Measurements from ENCODE around the gene PDE11A. TPM values are rescaled to one million over a fixed set of nuclear protein-coding genes. Genes with fewer than 3 reads are reported as not detected.

Gene PDE11A
- total and polyA plus RNA-seq, 2 experiments from 2014 or later = 0.08 to 0.73 TPM

DNA sequence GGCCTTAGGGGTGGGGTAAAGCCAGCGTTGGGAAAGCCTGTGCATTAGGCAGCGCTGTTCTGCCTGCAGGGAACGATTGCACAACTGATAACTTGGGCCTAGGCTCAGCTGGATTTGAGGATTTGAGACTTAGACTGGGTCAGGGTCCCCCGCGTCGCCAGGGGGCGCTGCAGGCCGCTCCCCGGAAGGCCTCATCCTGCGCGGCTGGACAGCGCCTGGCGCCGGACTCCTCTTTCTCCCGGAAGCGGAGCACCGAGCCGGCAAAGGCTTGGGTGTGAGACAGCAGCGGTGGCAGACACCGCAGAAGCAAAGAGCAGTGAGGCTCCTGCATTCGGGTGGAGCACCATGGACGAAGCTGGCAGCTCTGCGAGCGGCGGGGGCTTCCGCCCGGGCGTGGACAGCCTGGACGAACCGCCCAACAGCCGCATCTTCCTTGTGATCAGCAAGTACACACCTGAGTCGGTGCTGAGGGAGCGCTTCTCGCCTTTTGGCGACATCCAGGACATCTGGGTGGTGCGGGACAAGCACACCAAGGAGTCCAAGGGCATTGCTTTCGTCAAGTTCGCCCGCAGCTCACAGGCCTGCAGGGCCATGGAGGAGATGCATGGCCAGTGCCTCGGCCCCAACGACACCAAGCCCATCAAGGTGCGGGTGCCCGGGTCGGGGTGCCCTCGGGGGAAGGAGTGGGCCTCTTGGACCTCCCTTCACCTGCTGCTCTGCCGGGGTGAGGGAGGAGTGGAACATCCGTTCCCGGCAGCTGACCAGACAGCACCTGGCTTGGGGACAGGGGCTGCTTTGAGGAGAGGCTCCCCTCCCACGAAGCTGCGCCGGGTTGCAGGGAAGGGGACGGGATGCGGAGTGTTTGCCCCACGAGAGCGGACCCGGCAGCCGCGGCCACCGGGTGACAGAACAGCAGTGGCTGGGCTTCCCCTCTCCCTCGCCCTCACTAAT is 39.9 kb upstream of the PDE11A start, which contains the start of gene RBM45 (continued):
- TF ChIP-seq, protein P1, sequence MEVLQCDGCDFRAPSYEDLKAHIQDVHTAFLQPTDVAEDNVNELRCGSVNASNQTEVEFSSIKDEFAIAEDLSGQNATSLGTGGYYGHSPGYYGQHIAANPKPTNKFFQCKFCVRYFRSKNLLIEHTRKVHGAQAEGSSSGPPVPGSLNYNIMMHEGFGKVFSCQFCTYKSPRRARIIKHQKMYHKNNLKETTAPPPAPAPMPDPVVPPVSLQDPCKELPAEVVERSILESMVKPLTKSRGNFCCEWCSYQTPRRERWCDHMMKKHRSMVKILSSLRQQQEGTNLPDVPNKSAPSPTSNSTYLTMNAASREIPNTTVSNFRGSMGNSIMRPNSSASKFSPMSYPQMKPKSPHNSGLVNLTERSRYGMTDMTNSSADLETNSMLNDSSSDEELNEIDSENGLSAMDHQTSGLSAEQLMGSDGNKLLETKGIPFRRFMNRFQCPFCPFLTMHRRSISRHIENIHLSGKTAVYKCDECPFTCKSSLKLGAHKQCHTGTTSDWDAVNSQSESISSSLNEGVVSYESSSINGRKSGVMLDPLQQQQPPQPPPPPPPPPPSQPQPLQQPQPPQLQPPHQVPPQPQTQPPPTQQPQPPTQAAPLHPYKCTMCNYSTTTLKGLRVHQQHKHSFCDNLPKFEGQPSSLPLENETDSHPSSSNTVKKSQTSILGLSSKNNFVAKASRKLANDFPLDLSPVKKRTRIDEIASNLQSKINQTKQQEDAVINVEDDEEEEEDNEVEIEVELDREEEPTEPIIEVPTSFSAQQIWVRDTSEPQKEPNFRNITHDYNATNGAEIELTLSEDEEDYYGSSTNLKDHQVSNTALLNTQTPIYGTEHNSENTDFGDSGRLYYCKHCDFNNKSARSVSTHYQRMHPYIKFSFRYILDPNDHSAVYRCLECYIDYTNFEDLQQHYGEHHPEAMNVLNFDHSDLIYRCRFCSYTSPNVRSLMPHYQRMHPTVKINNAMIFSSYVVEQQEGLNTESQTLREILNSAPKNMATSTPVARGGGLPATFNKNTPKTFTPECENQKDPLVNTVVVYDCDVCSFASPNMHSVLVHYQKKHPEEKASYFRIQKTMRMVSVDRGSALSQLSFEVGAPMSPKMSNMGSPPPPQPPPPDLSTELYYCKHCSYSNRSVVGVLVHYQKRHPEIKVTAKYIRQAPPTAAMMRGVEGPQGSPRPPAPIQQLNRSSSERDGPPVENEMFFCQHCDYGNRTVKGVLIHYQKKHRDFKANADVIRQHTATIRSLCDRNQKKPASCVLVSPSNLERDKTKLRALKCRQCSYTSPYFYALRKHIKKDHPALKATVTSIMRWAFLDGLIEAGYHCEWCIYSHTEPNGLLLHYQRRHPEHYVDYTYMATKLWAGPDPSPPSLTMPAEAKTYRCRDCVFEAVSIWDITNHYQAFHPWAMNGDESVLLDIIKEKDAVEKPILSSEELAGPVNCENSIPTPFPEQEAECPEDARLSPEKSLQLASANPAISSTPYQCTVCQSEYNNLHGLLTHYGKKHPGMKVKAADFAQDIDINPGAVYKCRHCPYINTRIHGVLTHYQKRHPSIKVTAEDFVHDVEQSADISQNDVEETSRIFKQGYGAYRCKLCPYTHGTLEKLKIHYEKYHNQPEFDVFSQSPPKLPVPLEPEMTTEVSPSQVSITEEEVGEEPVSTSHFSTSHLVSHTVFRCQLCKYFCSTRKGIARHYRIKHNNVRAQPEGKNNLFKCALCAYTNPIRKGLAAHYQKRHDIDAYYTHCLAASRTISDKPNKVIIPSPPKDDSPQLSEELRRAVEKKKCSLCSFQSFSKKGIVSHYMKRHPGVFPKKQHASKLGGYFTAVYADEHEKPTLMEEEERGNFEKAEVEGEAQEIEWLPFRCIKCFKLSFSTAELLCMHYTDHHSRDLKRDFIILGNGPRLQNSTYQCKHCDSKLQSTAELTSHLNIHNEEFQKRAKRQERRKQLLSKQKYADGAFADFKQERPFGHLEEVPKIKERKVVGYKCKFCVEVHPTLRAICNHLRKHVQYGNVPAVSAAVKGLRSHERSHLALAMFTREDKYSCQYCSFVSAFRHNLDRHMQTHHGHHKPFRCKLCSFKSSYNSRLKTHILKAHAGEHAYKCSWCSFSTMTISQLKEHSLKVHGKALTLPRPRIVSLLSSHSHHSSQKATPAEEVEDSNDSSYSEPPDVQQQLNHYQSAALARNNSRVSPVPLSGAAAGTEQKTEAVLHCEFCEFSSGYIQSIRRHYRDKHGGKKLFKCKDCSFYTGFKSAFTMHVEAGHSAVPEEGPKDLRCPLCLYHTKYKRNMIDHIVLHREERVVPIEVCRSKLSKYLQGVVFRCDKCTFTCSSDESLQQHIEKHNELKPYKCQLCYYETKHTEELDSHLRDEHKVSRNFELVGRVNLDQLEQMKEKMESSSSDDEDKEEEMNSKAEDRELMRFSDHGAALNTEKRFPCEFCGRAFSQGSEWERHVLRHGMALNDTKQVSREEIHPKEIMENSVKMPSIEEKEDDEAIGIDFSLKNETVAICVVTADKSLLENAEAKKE (CRISPR knock-in tag; IDR thresholded peaks at IDR 0.05) = 0 out of 2 replicates have a peak, but pooled peaks have one; percentile 19
- 0 out of 2 replicates have a peak, but pooled peaks have one; percentile 29 for TF ChIP-seq NANOG (IDR thresholded peaks at IDR 0.05; ENCODE audit: borderline replicate concordance)

DNA sequence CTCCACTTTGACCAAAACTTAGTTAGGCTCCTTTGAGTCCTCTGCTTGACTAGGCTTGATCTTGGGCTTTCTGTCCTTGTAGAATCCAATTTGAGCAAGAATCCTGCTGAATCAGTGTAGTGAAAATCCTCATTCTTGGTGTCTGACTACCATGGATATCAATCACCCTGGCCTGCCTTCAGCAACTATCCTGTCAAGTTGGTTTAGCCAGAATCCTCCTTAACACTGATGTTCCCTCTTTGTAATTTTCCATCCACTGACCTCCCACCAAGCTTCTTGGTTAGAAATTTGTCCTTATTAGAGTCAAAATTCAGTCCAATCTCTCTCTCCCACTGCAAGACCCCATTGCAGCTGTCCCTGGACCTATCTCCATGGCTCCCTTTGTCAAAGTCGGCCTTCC is 39.2 kb upstream of the PDE11A start:
- H3K4me3 Mint-ChIP-seq = peak overlapping the region; percentile 95; the same call in 2 of the 3 replicates
- DNase-seq (ENCODE audit: low spot score) = no peak
- H3K27me3 Mint-ChIP-seq (ENCODE audit: insufficient read depth, low read depth, poor library complexity) = peaks cover 6% of the 10 kb centered on the region
- Histone ChIP-seq H3K4me1 (ENCODE audit: insufficient read depth) (no peaks in the 10 kb centered on the region), H2AFZ (peak overlapping the region; percentile 92), H3K36me3 (ENCODE audit: insufficient read depth) (no peaks in the 10 kb centered on the region), H3K9me2 (ENCODE audit: insufficient read depth) (no peaks in the 10 kb centered on the region), H3K4me3 (peak overlapping the region; percentile 82; the same call in 1 of the 2 replicates), H3K79me2 (replicated peaks; ENCODE audit: insufficient read depth) (peaks cover 9% of the 10 kb centered on the region; the same call in 1 of the 2 replicates), H4K20me1 (replicated peaks; ENCODE audit: insufficient read depth) (no peaks in the 10 kb centered on the region), H3F3A (replicated peaks; ENCODE audit: low read depth) (no peaks in the 10 kb centered on the region), H3K27ac (ENCODE audit: low read depth) (no peak overlapping the region), H3K27me3 (ENCODE audit: insufficient read depth) (no peaks in the 10 kb centered on the region), H3K4me2 (no peak overlapping the region)
- no peak for TF ChIP-seq JUNB (IDR thresholded peaks at IDR 0.05; ENCODE audit: unreplicated experiment)
- TF ChIP-seq EZH2 (IDR thresholded peaks at IDR 0.05; ENCODE audit: low read depth, unreplicated experiment) = no peak
- TF ChIP-seq ZNF114 (CRISPR knock-in tag; IDR thresholded peaks at IDR 0.05) = no peak
- no peak for TF ChIP-seq ZNF331 (CRISPR knock-in tag; IDR thresholded peaks at IDR 0.05; ENCODE audit: low read depth)
- TF ChIP-seq POLR2AphosphoS5 (IDR thresholded peaks at IDR 0.05; ENCODE audit: low read depth) = no peak
- H3K36me3 Mint-ChIP-seq (ENCODE audit: low read depth) = no peaks in the 10 kb centered on the region
- no peaks in the 10 kb centered on the region for H3K9me3 Mint-ChIP-seq
- no peak overlapping the region; the same call in none of the 2 replicates for H3K27ac Mint-ChIP-seq
- no peak for ATAC-seq
- H3K4me1 Mint-ChIP-seq = 0 out of 3 replicates have a peak, but pooled peaks cover 3% of the 10 kb centered on the region
